ENCODE results near the gene CYP19A1.
"Not testable (repeated sequence)": the region's sequence is repeated elsewhere in the genome, so short reads cannot be mapped to it uniquely, and the experiment has no call there.

CYP19A1 gene

GRCh38 chr15:51288143-51289065 lies 50.0 kb downstream of the CYP19A1 start:
- no peak for DNase-seq

GRCh38 chr15:51286816-51287215 lies 51.6 kb downstream of the CYP19A1 start:
- no peak for DNase-seq

- DNase-seq, result no peak
Observed at GRCh38 chr15:51285399-51285798, 53.0 kb downstream of the CYP19A1 start.

GRCh38 chr15:51284871-51285270 lies 53.5 kb downstream of the CYP19A1 start:
- DNase-seq, result no peak

- no peak for DNase-seq
Observed at GRCh38 chr15:51283026-51283425, 55.4 kb downstream of the CYP19A1 start.

GRCh38 chr15:51282241-51282640 lies 56.2 kb downstream of the CYP19A1 start:
- DNase-seq, result not testable (repeated sequence)

- no peak for DNase-seq
Observed at GRCh38 chr15:51281368-51281967, 56.9 kb downstream of the CYP19A1 start.

- DNase-seq, result no peak
Observed at GRCh38 chr15:51280838-51281237, 57.6 kb downstream of the CYP19A1 start.

- DNase-seq, result no peak
Observed at GRCh38 chr15:51279391-51279790, 59.0 kb downstream of the CYP19A1 start.

- DNase-seq, result no peak
Observed at GRCh38 chr15:51277101-51277500, 61.3 kb downstream of the CYP19A1 start.

GRCh38 chr15:51274956-51275355 lies 63.4 kb downstream of the CYP19A1 start:
- no peak for DNase-seq

- DNase-seq, result no peak
Observed at GRCh38 chr15:51270706-51271105, 67.7 kb downstream of the CYP19A1 start.

- no peak for DNase-seq
Observed at GRCh38 chr15:51269496-51269895, 68.9 kb downstream of the CYP19A1 start.

- DNase-seq, result no peak
Observed at GRCh38 chr15:51267703-51268083, 70.7 kb downstream of the CYP19A1 start.

- no peak for DNase-seq
Observed at GRCh38 chr15:51267051-51267702, 71.2 kb downstream of the CYP19A1 start.

- no peak for DNase-seq
Observed at GRCh38 chr15:51266656-51267050, 71.7 kb downstream of the CYP19A1 start.

GRCh38 chr15:51265037-51265555 lies 73.3 kb downstream of the CYP19A1 start:
- DNase-seq, result no peak

- no peak for DNase-seq
Observed at GRCh38 chr15:51263726-51264125, 74.7 kb downstream of the CYP19A1 start.

GRCh38 chr15:51263116-51263515 lies 75.3 kb downstream of the CYP19A1 start:
- no peak for DNase-seq

GRCh38 chr15:51262463-51262862 lies 75.9 kb downstream of the CYP19A1 start:
- DNase-seq, result no peak

GRCh38 chr15:51261113-51261512 lies 77.3 kb downstream of the CYP19A1 start:
- DNase-seq, result not testable (repeated sequence)

GRCh38 chr15:51260202-51260601 lies 78.2 kb downstream of the CYP19A1 start:
- DNase-seq, result no peak

GRCh38 chr15:51255533-51255932 lies 82.9 kb downstream of the CYP19A1 start:
- DNase-seq, result no peak

GRCh38 chr15:51253366-51253765 lies 85.0 kb downstream of the CYP19A1 start:
- no peak for DNase-seq

All from NCI-H1092 (cell line).